Measurements from ENCODE around the gene MFSD12. TPM values are rescaled to one million over a fixed set of nuclear protein-coding genes. Genes with fewer than 3 reads are reported as not detected.
A peak's percentile ranks its signal among the peaks of the same experiment; 100 is the strongest.
"Not testable (repeated sequence)": the region's sequence is repeated elsewhere in the genome, so short reads cannot be mapped to it uniquely, and the experiment has no call there.

Gene MFSD12
- total and polyA plus RNA-seq, 2 donors (not counting 3 experiments of a cell fraction or from before 2014, with no cell fraction given) = 51.7 to 78.9 TPM

DNA sequence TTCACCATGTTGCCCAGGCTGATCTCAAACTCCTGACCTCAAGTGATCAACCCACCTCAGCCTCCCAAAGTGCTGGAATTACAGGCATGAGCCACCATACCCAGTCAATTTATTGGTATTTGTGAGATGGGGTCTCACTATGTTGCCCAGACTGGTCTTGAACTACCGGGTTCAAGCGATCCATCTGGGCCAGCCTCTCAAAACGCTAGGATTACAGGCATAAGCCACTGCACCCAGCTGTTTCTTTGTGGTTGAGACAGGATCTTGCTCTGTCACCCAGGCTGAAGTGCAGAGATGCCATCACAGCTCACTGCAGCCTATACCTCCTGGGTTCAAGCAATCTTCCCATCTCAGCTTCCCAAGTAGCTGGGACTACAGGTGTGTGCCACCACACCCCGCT lies 24.4 kb upstream of the MFSD12 start:
- H3K79me2 ChIP-seq (ENCODE audit: control insufficient read depth, insufficient read depth, low read length); H3K27me3 ChIP-seq (ENCODE audit: control insufficient read depth in 2 of 2, insufficient read depth in 2 of 2, low read length in 2 of 2); dilution Hi-C loops (cut with MboI; ENCODE audit: extremely low pct_ligation_motif_present, low sequenced_read_pairs); H3K36me3 ChIP-seq (ENCODE audit: control insufficient read depth in 2 of 2, extremely low read depth in 1 of 2, insufficient read depth in 2 of 2, low read length in 2 of 2); BruUV-seq (replicated peaks); H2AFZ ChIP-seq (ENCODE audit: low read depth, low read length); POLR2A ChIA-PET; DNase-seq (ENCODE audit: low read depth, low spot score); FAIRE-seq; H3K9ac ChIP-seq (replicated peaks; ENCODE audit: extremely low read depth, insufficient read depth, low read length); H3K27ac ChIP-seq (ENCODE audit: insufficient read depth, low read depth, low read length); H3K4me2 ChIP-seq (ENCODE audit: insufficient read depth, low read length); H3K9me3 ChIP-seq (replicated peaks; ENCODE audit: control insufficient read depth, insufficient read depth, low read length); H4K20me1 ChIP-seq (replicated peaks; ENCODE audit: control insufficient read depth, extremely low read depth, insufficient read depth, low read length); H3K9me1 ChIP-seq (replicated peaks; ENCODE audit: control insufficient read depth, extremely low read depth, insufficient read depth, low read length); intact Hi-C loops (cut with micrococcal nuclease); H3K4me3 ChIP-seq (replicated peaks in 1 of 3; ENCODE audit: insufficient read depth in 1 of 3, low read depth in 1 of 3, low read length in 3 of 3): not testable (repeated sequence)
- CTCF ChIA-PET = interaction anchor here (1.1 kb wide), 1 partner anchor 26 kb away, joined by 3 read pairs; no protein-coding TSS in a partner anchor
- peaks cover 11% of the 10 kb centered on the region for H3K4me1 ChIP-seq (ENCODE audit: control insufficient read depth, extremely low read depth, insufficient read depth, low read length)

DNA sequence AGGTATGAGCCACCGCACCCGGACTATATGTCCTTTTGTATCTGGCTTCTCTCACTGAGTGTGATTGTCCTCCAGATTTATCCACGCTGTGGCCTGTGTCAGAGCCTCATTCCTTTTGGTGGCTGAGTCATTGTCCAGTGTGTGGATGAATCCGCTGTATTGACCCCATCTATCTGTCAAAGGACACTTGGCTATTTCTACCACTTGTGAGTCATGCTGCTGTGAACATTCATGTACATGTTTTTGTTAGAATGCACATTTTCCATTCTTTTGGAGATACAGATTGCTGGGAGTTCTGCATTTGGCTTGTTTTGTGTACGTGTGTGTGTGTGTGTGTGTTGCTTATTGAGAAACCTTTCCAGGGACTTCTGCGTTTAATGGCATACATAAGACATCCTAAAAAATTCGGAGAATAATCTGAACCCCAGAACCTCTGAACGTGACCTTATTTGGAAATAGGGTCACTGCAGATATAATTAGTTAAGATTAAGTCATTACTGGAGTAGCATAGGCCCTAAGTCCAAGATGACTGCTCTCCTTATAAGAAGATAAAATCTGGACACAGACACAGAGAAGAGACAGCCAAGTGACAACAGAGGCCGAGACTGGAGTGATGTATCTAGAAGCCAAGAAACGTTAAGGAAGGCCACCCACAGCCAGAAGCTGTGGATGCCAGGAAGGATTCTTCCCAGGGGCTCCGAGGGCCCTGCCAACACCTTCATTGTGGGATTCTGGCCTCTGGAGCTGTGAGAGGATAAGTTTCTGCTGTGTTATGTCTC lies 23.0 kb upstream of the MFSD12 start:
- no TSS peak for BruUV-seq (replicated peaks)
- no peak overlapping the region for H2AFZ ChIP-seq (ENCODE audit: low read depth, low read length)
- H3K79me2 ChIP-seq (ENCODE audit: control insufficient read depth, insufficient read depth, low read length) = no peaks in the 10 kb centered on the region
- no peak overlapping the region for H3K9ac ChIP-seq (replicated peaks; ENCODE audit: extremely low read depth, insufficient read depth, low read length)
- no peaks in the 10 kb centered on the region for H3K27me3 ChIP-seq (ENCODE audit: control insufficient read depth in 2 of 2, insufficient read depth in 2 of 2, low read length in 2 of 2)
- no peak overlapping the region for H3K4me2 ChIP-seq (ENCODE audit: insufficient read depth, low read length)
- intact Hi-C loops (cut with micrococcal nuclease) (no loop called here), dilution Hi-C loops (cut with MboI; ENCODE audit: extremely low pct_ligation_motif_present, low sequenced_read_pairs) (no loop called here)
- H3K9me3 ChIP-seq (replicated peaks; ENCODE audit: control insufficient read depth, insufficient read depth, low read length) = no peaks in the 10 kb centered on the region
- CTCF ChIA-PET = interaction anchor here (1.2 kb wide), 1 partner anchor 35 kb away, joined by 5 read pairs; no protein-coding TSS in a partner anchor
- DNase-seq (ENCODE audit: low read depth, low spot score) (peak; percentile 69), FAIRE-seq (peak; percentile 96)
- no peaks in the 10 kb centered on the region for H4K20me1 ChIP-seq (replicated peaks; ENCODE audit: control insufficient read depth, extremely low read depth, insufficient read depth, low read length)
- peak; percentile 94 for TF ChIP-seq FOS (IDR thresholded peaks at IDR 0.05; ENCODE audit: borderline replicate concordance, insufficient read depth, low read length)
- TF ChIP-seq POLR2AphosphoS5 (IDR thresholded peaks at IDR 0.05; ENCODE audit: insufficient read depth, low read depth, low read length) = peak; percentile 44
- TF ChIP-seq GATA2 (IDR thresholded peaks at IDR 0.05; ENCODE audit: insufficient read depth, insufficient read length, low read depth, low read length) = no peak
- TF ChIP-seq MYC (IDR thresholded peaks at IDR 0.05; ENCODE audit: low read depth, low read length) = no peak
- peak; percentile 64 for TF ChIP-seq JUN (IDR thresholded peaks at IDR 0.05; ENCODE audit: borderline replicate concordance, insufficient read depth, insufficient read length, low read depth)
- no peak overlapping the region for H3K27ac ChIP-seq (ENCODE audit: insufficient read depth, low read depth, low read length)
- H3K4me1 ChIP-seq (ENCODE audit: control insufficient read depth, extremely low read depth, insufficient read depth, low read length) = peaks cover 16% of the 10 kb centered on the region
- H3K4me3 ChIP-seq (replicated peaks in 1 of 3; ENCODE audit: insufficient read depth in 1 of 3, low read depth in 1 of 3, low read length in 3 of 3) = no peak overlapping the region
- H3K9me1 ChIP-seq (replicated peaks; ENCODE audit: control insufficient read depth, extremely low read depth, insufficient read depth, low read length) = no peaks in the 10 kb centered on the region
- peaks cover 0 to 1% of the 10 kb centered on the region in 2 experiments for H3K36me3 ChIP-seq (ENCODE audit: control insufficient read depth in 2 of 2, extremely low read depth in 1 of 2, insufficient read depth in 2 of 2, low read length in 2 of 2)
- POLR2A ChIA-PET = no interaction called here

All from endothelial cell of umbilical vein (primary cell).